Activated CD4-positive, alpha-beta T cell treated with anti-CD3 and anti-CD28 coated beads for 24 hours (primary cell): ENCODE results near the gene RPRD1A.
"Not testable (repeated sequence)": the region's sequence is repeated elsewhere in the genome, so short reads cannot be mapped to it uniquely, and the experiment has no call there.

Source experiments
- DNase-seq, 2 donors: peaks; one replicate each; pipeline ENCODE4 v3.0.0-alpha.2; 2020; ENCODE audit warnings: low read depth in 2 of 2

Gene RPRD1A, protein sequence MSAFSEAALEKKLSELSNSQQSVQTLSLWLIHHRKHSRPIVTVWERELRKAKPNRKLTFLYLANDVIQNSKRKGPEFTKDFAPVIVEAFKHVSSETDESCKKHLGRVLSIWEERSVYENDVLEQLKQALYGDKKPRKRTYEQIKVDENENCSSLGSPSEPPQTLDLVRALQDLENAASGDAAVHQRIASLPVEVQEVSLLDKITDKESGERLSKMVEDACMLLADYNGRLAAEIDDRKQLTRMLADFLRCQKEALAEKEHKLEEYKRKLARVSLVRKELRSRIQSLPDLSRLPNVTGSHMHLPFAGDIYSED

DNA sequence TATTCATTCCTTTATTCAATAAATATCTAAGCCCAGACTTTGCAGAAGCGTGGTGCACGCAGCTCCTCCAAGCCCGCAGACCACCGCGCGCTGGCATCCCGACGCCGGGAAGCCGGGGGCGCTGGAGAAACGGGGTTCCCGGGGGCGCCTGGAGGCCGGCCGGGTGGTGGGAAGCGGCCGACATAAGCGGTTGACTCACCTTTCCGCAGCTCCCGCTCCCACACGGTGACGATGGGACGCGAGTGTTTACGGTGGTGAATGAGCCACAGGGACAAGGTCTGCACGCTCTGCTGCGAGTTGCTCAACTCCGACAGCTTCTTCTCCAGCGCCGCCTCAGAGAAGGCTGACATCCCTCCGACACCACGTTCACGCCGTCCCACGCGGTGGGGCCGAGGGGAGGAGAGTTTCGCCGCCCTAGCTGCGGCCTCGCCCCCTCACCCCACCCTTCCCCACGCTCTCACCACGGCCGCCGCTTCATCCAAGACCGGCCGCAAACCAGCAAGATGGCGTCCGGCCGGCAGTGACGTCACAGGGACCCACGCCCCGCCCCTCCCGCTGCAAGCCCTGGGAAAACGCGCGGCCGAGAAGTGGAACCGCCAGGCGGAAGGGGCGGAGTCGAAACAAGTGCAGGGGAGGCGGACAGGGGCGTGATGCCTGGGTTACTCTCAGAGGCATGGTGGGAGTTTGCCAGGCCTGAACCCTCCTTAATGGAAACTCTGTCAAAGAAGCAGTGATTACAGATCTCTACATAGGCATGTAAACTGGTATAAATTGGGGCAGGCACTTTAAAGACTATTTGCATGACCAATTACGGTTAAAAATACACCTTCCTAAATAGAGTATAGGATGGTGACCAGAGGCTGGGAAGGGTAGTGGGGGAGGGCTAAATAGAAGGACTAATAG lies at the start of gene RPRD1A:
RPRD1A (minus strand) TSS at position 505 of the 903 bp plus-strand sequence; CDS start at position 350, 155 bp downstream.
- peak; percentile 97 to 98 for DNase-seq

DNA sequence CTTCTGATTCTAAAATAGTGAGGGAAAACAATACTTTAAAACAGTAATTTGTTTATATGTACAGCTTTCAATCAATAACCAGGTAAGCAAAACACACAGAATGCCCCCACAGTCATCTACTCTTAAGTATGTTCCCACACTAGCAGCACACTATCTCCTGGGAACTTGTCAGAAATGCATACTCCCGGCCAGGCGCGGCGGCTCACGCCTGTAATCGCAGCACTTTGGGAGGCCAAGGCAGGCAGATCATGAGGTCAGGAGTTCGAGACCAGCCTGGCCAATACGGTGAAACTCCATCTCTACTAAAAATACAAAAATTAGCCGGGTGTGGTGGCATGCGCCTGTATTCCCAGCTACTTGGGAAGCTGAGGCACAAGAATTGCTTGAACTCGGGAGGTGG lies 49.4 kb upstream of the RPRD1A start:
- DNase-seq = not testable (repeated sequence)

DNA sequence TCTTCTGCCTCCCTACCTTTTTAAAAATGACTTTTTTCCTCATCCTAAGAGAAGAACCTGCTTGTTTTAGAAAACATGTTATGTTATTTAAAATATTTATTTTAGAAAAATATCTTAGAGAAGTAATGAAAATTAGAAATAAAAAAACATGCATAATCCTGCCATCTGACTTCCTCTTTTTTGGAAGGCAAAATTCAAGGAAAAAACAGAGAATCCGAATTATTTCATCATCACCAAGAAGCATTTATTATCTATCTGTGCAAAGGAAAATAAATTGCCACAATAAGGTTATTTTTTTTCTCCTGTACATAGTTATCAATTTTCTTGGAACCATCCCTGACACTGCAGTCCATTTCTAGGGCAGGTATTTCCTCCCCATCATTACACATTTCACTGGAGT lies 47.4 kb upstream of the RPRD1A start:
- DNase-seq = no peak

DNA sequence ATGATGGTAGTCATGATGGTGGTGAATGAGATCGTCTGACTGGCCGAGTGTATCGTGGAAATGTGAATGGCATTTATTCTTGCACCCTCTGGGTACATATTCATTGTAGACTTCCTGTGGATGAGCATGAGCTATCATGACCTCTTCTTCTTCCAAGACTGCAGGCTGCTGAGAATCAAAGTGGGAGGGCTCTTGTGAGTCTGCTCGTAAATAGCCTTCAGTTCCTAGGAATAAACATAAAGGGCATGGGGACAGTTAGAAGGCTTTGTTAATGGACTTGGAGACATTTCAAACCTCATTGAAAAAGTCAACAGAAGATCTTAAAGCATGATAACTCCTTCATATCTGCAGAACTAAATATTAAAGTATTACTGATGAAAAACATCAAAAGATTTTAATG lies 46.9 kb upstream of the RPRD1A start:
- DNase-seq = no peak

DNA sequence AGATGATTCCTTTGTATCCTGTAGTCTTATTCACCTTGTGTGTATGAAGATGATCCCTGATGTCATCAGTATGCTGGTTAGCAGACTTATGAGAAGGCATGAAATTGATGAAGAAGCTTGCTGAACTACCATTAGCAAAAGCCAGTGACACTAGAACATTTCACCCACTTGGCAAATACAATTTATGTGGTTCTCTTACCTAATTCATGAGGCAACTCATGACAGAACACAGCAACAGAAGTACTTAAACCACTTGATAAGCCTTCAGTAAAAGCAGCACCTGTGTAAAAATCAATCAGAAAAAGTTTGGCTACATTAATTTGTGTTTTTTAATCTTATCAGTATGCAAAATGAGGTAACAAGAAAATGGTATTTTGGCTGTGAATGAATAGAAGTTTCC lies 44.9 kb upstream of the RPRD1A start:
- no peak for DNase-seq

DNA sequence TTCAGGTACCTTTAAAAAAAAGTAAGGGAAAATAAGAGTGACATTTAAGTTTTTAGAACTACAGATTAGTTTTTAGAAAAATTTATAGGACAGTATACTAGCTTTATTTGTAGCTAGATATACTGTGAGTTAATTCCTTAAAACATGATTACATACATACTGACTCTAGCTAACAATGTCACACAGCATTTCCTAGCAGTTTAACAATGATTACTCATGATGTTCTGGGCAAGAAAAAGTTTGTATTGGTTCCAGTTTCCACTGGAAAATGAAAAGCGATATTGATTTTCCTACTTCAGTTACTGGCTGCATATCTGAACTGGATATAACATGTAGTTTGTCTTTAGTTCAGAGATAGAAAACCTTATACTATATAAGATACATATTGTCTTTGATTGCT lies 42.4 kb upstream of the RPRD1A start:
- DNase-seq = no peak

DNA sequence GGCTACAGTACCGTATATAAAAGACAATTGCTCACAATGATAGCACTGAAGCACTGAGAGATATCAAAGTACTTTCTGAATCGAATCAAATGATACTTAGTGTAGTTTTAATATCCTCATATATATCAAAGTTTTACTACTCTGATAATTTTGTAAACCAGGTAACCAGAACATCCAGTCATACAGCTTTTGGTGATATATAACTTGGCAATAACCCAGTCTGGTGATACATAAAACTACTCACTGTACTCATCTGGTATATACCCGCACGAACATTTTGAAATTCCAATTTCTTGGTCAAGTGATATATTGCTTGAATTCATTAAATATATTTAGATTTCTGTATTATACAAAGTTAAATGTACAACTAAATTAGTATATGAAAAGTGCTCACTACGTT lies 41.2 kb upstream of the RPRD1A start:
- no peak for DNase-seq

DNA sequence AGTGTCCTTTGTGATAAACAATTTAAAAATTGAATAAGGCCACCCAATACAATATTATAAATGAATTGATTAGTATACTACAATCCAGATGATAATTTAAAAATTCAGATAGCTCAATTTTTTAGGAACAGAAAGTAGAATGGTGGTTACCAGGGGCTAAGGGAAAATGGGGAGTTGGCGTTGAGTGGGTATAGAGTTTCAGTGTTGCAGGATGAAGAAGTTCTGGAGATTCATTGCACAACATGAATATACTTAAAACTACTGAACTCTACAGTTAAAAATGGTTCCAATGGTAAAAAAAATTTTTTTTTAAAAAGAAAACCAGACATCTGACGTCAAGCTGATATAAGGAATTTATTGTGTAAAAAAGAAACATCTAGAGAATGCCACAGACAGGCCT lies 40.8 kb upstream of the RPRD1A start:
- DNase-seq = no peak

DNA sequence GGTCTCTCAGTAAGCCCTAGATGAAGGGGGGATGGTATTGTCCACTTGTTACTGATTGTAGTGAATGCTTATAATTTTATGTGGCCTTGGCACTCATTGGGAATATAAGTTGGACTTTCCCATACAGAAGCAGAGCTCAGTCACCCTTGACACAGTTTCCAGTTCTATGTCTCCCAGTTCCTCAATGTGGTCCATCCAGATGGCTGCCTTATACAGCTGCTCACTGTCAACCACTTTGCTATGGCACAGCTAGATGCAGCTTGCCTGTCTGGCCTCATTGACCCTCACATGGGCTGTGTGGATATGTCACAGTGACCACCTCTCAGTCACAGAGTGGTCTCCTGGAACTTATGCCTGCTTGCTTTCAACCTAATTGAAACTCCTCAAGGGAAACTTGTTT lies 40.1 kb upstream of the RPRD1A start:
- no peak for DNase-seq

DNA sequence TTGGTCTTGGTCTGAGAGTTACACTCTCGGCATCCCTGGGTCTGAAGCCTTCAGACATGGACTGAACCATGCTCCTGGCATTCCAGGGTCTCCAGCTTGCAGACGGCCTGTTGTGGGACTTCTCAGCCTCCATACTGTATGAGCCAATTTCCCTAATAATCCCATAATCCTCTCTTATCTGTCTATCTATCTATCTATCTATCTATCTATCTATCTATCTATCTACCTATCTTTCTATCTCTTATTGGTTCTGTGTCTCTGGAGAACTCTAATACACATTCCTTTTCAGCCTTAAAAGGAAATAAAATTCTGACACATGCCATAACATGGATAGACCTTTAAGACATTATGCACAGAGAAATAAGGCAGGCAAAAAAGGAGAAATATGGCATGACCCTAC lies 37.4 kb upstream of the RPRD1A start:
- DNase-seq = no peak

DNA sequence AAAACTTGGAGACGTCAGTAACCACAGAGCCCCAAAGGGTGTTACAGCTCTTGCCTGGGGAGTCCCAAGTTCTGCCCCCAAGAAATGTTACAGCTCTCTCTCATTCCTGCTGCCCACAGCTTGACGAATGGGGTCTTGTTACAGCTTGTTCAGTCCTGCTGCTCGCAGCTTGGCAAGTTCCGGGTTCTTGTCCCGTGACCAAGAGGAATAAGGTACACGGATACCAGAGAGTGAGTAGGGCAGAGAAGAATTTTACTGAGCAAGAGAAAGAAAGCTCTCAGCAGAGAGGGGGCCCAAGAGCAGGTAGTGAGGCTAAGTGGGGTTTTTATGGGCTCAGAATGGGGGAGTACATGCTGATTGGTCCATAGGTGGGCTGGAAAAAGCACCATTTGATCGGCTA lies 34.6 kb upstream of the RPRD1A start:
- DNase-seq = no peak

DNA sequence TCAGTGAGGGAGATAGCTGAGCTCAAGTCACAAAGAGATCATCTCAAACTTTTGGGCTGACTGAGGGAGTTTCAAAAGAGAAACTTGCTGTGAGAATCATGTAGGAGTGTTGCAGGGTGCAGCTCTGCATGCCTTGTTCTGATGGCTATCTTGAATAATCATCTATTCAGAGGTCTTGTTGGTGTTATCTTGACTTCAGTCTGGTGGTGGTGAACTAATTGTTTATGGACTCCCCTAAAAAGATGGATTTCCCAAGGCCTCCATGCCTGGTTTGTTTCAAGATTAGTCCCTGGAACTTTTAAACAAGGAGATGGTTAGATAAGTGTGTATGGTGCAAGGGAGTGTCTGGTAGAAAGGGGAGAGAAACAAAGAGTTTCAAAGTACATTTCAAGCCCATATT lies 32.0 kb upstream of the RPRD1A start:
- no peak for DNase-seq

DNA sequence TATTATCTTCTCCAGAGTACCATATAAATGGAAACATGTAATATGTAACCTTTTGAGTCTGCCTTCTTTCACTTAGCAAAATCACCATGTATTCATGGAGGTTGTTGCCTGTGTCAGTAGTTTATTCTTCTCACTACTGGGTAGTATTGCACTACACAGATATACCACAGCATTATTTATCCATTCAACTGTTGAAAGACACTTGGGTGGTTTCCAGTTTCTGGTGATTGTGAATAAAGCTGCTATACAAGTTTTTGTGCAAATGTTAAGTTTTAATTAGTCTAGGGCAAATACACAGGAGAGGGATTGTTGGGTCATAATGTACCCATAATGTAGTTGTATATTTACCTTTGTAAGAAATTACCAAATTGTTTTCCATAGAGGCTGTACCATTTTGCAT lies 29.6 kb upstream of the RPRD1A start:
- DNase-seq = no peak

DNA sequence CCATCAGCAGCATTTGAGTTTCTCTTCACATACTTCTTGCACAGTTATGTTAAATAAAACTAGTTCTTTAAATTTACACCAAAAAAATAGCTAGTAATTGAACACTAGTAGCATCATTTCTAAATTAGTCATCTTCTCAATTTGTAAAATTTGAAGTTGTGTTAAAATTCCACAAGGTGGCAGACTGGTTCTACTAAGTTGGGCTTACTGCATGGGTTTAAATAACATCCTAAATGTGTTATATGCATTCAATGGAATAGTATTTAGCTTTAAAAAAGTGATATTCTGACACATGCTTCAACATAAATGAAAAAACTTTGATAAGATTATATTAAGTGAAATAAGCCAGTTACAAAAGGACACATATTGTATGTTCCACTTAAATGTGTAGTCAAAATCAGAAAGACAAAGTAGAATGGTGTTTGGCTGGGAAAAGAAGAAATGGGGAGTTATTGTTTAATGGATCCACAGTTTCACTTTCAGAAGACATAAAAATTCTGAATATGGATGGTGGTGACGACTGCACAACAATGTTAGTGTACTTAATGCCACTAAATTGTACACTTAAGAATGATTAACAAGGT lies 28.7 kb upstream of the RPRD1A start:
- DNase-seq = no peak

DNA sequence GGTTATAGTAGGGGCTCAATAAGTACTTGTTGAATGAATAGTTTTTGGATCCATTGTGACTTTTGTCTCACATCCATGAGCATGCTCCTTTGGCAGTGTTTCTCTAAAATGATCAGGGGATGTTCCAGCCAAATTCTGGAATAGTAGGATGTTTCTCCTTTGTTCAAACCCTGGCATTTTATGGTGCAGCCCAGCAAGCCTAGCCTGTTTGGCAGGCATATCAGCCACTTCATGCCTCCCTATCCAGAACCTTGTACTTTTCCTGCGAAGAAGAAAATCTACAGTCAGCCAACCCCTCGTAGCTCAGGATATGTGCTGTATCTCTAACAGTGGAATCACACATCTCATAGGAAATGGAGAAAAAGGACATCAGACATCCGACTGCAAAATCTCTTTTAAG lies 27.1 kb upstream of the RPRD1A start:
- DNase-seq = no peak

DNA sequence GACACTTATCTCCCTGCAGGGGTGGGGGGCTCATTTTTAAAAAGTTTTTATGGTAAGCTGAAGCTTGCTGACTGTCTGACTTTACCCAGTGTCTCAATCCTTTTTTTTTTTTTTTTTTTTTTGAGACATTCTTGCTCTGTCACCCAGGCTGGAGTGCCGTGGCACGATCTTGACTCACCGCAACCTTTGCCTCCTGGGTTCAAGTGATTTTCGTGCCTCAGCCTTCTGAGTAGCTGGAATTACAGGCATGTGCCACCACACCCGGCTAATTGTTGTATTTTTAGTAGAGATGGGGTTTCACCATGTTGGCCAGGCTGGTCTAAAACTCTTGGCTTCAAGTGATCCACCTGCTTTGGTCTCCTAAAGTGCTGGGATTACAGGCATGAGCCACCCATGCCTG lies 24.8 kb upstream of the RPRD1A start:
- not testable (repeated sequence) for DNase-seq

DNA sequence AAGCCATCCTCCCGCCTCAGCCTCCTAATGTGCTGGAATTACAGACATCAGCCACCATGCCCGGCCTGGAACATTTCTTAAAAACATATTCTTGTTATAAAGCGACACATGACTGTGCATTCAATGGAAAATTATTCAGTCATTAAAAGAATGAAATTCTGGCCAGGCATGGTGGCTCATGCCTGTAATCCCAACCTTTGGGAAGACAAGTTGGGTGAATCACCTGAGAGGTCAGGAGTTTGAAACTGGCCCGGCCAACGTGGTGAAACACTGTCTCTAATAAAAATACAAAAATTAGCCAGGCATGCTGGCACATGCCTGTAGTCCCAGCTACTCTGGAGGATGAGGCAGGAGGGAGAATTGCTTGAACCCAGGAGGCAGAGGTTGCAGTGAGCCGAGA lies 21.6 kb upstream of the RPRD1A start:
- DNase-seq = no peak

DNA sequence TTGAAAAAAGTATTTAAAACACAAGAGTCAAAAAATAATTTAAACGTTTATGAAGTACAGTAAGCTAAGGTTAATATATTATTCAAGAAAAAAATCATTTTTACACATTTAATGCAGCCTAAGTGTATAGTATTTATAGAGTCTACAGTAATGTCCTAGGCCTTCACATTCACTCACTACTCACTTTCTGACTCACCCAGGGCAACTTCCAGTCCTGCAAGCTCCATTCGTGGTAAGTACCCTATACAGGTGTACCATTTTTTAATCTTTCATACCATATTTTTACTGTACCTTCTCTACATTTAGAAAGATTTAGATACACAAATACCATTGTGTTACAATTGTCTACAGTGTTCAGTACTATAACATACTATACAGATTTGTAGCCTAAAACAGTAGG lies 20.9 kb upstream of the RPRD1A start:
- no peak for DNase-seq

DNA sequence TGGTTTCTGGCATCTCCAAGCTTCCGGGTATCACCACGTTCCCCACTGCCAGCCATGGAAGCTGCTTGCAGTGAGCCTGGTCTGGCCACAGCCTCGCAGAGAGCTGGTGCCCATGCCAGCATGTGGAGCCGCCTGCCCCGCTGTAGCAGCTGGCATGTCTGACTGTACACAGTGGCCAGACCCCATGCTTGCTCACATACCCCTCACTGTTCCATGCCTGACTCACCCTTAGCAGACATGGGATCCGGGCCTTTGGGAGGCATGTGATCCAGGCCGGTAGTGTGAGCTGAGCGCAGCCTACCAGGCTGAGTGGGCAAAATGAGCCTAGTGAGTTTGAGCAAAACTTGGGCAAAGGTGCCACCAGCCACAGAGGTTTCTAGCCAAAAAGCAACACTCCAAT lies 18.8 kb upstream of the RPRD1A start:
- no peak for DNase-seq

DNA sequence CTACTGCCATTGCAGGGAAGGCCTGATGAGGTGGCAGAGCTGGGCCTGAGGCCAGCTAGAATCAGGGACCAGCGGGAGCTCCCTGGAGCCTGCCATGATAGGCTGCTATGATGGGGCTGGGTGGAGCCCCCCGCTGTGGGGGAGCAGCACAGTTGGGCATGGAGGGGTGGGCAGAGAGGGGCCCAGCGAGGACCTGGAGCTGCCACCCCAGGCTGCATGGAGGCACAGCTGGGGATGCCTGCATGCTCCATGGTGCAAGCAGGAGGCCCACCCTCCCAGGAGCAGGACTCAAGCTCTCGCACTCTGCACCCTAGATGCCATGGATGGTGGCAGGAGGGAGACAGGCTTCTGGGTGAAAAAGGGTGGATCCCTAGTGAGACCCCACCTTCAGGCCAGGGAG lies 17.8 kb upstream of the RPRD1A start:
- DNase-seq = no peak

DNA sequence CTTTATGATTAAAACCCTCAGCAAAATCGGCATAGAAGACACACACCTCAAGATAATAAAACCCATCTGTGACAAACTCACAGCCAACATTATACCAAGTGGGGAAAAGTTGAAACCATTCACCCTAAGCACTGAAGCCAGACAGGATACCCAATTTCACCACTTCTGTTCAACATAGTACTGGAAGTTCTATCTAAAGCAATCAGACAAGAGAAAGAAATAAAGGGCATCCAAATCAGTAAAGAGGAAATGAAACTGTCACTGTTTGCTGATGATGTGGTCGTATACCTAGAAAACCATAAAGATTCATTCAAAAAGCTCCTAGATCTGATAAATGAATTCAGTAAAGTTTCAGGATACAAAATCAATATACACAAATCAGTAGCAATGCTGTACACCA lies 16.4 kb upstream of the RPRD1A start:
- DNase-seq = no peak

DNA sequence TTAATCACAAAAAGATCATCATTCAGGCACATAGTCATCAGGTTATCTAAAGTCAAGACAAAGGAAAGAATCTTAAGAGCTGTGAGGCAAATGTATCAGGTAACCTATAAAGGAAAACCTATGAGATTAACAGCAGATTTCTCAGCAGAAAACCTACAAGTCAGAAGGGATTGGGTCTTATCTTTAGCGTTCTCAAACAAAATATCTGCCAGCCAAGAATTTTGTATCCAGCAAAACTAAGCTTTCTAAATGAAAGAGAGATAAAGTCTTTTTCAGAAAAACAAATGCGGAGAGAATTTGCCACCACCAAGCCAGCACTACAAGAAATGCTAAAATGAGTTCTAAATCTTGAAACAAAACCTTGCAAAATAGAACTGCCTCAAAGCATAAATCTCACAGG lies 13.8 kb upstream of the RPRD1A start:
- DNase-seq = not testable (repeated sequence)
